22Rv1 (cell line): Measurements from ENCODE around the gene ITSN2.

ENCODE experiments used
- H3K27ac ChIP-seq: fragments of 450-650 bp; 2 replicates; pipeline ENCODE4 v1.5.1; 2017
- ZFX ChIP-seq: fragments of 450-650 bp; IDR thresholded peaks from 2 replicates; pipeline ENCODE4 v1.6.1; 2017; ENCODE audit warnings: antibody characterized with exemption, borderline replicate concordance
- TF ChIP-seq, protein P1 (sequence below): fragments of 450-650 bp; IDR thresholded peaks from 2 replicates; pipeline ENCODE4 v1.5.1; 2017; ENCODE audit warnings: mild to moderate bottlenecking

Gene ITSN2

DNA sequence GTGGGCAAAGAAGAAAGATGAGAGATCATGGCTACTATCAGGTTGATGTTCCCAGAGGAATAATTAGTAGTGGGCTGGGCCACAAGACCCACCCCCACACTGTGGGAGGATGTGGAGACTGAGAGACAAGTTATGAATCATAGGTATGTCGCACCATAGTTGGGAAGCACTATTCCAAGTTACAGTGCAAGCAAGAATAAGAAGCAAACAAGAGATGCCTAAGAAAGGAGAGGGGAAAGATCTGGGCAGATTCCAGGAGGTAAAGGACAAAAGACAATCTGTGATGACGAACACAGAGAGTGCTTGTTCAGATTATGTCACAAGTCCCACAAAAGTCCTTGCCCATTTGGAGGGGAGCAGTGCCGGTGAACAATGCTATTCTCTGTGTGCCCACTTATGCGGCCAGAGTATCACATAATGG is 128.9 kb downstream of the ITSN2 start:
- no peak for TF ChIP-seq ZFX
- TF ChIP-seq, protein P1, sequence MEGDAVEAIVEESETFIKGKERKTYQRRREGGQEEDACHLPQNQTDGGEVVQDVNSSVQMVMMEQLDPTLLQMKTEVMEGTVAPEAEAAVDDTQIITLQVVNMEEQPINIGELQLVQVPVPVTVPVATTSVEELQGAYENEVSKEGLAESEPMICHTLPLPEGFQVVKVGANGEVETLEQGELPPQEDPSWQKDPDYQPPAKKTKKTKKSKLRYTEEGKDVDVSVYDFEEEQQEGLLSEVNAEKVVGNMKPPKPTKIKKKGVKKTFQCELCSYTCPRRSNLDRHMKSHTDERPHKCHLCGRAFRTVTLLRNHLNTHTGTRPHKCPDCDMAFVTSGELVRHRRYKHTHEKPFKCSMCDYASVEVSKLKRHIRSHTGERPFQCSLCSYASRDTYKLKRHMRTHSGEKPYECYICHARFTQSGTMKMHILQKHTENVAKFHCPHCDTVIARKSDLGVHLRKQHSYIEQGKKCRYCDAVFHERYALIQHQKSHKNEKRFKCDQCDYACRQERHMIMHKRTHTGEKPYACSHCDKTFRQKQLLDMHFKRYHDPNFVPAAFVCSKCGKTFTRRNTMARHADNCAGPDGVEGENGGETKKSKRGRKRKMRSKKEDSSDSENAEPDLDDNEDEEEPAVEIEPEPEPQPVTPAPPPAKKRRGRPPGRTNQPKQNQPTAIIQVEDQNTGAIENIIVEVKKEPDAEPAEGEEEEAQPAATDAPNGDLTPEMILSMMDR = no peak
- no peak overlapping the region for H3K27ac ChIP-seq

DNA sequence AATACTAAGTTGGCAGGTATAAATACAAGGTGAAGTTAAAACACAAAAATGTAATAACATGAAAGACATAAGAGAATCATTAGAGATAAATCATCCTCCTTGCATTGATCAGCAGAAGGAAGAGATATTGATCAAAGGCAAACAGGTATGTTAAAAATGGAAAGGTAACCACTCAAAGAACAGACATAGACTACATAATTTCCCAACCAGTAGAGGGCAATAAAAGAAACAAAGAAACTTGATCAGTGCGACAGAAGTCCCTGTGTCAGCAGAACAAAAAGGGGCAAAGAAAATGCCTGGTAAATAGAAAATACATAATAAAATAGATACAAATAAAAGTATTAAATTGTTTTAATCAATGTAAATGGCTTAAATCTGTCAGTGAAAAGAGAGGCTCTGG is 131.9 kb downstream of the ITSN2 start:
- TF ChIP-seq, protein P1 = peak; percentile 69
- no peak for TF ChIP-seq ZFX
- H3K27ac ChIP-seq = no peak overlapping the region

DNA sequence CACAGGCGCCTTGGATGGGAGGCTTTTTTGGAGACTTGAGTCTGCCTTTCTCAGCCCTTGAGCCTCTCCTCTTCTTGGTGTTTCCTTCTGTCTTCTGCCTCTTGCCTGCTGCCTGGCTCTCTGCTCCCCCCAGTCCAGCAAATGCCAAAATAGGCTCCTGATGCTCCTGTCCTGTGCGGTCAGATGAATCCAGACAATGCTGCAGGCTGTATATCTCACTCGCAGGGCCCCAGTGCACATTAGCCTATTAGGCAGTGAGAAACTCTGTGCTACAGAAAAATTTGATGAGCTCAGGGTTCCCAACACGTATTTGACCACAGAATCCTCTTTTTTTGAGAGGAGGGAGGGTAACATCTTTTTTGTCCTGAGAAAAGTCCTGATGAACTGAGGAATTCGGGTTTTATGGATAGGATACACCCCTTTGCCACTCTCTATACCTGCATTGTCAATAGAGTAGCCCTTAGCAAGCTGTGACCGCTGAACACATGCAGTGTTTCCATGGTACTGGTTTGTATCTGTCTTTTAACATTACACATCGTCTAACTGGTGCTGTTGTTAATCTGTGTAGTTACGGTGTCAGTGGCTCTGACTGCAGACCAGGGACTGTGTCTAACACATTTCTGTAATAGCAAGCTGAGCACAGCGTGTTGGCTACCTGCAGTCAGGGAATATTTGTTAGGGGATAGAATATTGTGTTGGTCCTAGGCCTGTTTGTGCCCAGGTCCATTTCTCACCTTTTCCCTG is 134.7 kb downstream of the ITSN2 start:
- TF ChIP-seq ZFX = no peak
- TF ChIP-seq, protein P1 = no peak
- H3K27ac ChIP-seq = no peak overlapping the region

DNA sequence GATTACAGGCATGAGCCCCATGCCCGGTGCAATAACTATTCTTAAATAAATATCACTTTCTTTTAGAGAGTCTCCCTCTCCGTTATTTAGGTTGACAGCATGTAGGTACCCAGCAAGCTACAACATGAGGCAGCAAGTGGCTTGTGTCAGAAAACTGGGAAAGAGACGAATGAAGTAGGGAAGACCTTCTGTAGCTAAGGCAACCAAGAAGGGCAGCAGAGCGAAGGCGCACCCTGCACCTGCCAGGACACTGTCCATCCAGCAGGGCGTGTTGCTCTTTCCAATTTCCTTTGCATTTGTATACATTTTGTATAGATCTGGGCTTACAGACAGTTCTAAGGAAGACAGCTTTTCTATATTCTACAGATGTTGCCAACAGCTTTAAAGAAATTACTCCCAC is 137.4 kb downstream of the ITSN2 start:
- TF ChIP-seq ZFX = no peak
- TF ChIP-seq, protein P1 = no peak
- no peak overlapping the region for H3K27ac ChIP-seq

DNA sequence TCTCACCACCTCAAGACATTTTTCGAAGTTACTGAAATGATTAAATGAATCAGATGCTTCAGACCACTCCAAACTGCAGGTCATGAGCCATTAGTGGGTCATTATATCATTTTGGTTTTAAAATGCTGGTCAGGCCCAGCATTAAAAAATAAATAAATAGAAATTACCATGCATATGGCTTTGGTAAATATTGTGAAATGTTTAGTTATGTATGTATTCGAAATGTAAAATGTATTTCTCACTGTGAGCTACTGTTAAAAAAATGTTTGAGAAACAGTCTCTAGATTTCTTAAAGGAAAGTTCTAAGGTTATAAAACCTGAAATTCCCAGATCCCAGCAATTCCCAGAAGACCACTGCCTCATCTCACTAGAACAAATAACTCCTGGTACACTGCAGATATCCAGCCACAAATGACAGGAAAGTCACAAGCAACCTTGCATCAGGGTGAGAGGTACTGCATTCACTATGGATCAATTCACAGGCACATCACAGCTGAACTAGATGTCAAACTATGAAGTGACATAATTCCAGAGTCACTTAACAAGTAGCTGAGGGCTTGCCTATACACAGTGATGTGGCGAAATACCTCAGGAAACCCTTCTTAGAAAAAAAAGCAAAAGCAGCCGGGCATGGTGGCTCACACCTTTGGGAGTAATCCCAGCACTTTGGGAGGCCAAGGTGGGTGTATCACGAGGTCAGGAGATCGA is 138.8 kb downstream of the ITSN2 start:
- no peak for TF ChIP-seq ZFX
- TF ChIP-seq, protein P1 = no peak
- no peak overlapping the region for H3K27ac ChIP-seq

DNA sequence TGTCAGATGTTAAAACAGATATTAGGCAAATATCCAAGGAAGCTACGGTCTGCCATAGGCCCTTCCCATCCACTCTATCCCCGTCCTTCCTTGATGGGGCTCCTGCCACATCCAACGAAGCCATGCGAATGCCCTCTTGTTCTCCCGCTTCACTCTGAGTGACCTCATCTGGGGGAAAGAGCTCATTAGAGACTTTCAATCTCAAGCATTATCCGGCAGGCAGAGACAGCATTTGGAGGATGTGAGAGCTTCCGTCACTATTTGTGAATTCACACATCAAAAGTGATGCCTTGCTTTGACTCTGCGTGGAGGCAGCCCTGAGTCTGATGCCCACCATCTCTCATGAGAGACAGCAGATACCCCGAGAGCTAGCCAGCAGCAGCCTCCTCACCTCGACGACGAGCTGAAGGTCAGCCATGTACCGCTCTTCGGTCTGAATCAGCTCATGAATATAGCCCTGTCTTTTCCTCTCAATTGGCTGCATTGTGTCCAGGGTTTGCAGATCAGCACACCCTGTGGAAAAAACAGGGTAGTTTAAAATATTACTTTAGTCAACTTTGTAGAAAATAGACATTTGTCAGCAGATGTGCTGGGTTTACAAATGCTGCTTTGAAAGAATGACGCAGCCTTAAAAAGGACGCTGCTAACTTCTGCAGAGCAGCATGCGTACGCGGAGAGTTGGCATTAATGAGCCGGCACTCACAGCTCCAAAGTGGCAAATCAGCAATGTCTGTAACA is 139.6 kb downstream of the ITSN2 start:
- H3K27ac ChIP-seq = no peak overlapping the region
- TF ChIP-seq ZFX = no peak
- TF ChIP-seq, protein P1 = no peak

DNA sequence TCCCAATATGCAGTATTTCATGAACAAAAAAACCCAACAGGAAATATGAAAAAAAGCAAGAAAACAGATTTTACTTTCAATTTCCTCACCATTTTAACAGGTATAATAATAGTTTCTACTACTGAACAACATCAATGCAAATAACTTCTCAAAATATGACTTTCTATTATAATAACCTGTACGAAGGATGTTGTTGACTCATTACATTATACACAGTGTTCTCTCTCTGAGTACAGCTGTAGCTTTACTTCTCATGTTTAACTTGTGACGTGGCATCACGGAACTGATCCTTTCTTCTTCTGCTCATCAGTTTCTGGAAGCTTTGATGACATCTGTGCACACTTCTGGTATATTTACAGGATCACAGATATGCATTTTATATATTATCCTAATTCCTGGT is 145.5 kb downstream of the ITSN2 start:
- TF ChIP-seq, protein P1 = no peak
- TF ChIP-seq ZFX = no peak
- no peak overlapping the region for H3K27ac ChIP-seq
